Stimulated activated CD4-positive, alpha-beta T cell treated with anti-CD3 and anti-CD28 coated beads, Interleukin-4, amount 100 ng/mL, for 4 hours (primary cell): Measurements from ENCODE around the gene NCBP3.
"Not testable (repeated sequence)": the region's sequence is repeated elsewhere in the genome, so short reads cannot be mapped to it uniquely, and the experiment has no call there.

ENCODE experiments used
- DNase-seq, 2 experiments: peaks; one replicate each; pipeline ENCODE4 v3.0.0-alpha.2; 2020

The NCBP3 gene

DNA sequence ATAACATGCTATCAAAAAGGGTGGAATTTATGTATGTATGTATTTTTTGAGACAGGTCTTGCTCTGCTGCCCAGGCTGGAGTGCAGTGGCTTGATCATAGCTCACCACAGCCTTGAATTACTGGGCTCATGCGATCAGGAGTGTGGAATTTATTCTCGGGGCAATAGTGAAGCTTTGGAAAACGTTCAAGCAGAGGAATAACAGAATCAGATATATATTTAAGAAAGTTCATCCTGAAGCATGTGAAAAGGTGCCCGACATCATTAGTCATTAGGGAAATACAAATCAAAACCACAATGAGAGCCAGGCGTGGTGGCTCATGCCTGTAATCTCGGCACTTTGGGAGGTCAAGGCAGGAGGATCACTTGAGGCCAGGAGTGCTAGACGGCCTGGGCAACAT lies 37.3 kb downstream of the NCBP3 start:
- DNase-seq: no peak

DNA sequence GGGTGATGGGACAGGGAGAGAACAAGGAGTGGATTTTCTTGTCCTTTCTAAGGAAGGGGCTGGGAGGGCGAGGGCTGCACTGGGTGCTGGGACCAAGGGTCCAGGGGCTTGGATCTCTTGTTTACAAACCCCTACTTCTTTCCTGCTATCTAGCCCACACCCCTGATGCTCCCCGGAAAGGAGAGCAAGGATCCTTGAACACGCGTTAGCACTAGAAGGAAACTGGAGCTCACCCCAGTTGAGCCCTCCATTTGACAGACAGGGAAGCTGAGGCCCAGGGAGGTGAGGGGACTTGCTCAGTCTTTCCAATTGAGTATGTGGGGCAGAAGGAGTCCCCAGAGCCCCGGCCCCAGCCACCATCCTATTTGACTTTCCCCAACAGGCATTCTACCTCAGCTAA lies 40.5 kb downstream of the NCBP3 start:
- no peak for DNase-seq

DNA sequence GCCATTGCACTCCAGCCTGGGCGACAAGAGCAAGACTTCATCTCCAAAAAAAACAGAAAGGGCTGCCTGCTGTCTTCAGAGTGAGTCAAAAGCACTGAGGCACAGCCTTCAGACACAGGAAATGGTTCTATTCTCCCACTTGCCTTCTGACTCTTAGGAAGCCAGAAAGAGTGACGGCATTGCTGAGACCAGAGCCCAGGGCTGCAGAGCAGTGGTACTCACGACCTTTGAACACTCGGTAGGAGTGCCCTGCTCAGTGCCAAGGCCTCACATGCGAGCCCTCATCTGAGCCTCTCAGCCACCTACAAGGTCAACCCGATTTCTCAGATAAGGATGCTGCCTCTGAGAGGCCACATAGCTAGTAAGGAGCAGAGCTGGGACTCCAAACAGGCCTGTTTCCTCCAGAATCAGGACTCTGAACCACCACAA lies 41.5 kb downstream of the NCBP3 start:
- no peak for DNase-seq

DNA sequence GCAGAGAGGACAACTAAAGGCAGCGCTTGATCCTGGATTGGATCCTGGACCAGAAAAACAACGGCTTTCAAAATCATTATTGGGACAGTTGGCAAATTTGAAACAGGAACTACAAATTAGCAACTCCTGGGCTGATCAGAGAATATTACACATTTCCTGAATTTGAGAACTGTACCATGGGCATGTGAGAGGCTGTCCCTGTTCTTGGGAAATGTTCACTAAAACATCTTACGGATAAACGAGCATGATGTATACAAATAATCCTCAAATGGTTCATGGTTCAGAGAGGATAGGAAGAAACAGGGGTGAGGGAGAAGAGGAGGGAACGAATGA lies 42.8 kb downstream of the NCBP3 start:
- no peak for DNase-seq

DNA sequence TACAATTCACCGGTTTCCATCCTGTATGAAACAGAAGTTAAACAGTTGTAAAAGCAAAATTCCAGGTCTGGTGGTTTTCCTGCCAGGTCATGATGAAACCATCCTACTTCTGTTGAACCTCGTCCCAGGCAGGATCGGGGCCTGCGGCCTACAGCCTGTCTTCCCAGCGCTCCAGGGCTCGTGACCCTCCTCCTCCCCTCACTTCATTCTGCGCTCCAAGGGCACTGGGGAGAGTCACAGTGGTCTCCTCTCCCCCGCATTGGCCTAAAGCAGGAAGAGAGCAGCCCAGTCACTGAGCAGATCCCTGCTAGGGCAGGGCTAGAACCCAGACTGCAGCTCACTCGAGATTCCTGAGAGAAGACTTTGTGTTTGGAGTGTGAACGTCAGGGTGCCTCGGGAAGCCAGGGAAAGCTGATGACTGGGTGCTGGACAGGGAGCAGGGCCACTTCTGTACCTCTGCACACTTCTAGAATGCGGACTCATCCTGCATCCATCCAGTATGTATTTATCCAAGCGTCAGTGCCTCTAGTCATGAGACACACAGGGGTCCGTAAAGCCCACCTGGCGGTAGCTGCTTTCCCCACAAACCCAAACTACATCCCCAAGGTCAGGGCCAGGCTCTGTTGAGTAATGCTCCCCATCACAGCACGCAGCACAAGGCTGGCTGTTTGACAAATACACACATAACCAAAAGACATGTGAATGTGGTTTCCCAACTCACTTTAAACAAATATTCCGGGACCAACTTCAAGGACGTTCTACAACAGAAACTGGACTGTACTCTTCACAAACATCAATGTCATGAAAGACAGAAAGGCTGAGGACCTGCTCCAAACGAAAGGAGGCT lies 43.4 kb downstream of the NCBP3 start:
- DNase-seq: no peak

DNA sequence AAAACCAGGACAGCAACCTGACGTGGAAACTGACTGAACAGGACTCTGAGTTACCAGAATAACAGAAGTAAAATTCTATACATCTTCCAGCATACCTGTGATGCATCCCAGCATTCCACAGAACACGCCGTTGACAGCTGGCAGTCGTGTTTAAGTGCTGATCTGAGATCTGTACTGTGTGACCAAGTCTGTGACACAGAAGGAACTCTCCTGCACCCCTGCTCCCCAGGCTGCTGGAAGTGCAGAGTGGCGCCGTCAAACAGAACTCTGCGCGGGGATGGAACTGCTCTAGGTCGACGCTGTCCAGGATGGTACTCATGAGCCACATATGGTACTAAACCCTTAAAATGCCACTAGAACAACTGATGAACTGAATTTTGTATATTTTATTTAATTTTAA lies 44.3 kb downstream of the NCBP3 start:
- no peak for DNase-seq

DNA sequence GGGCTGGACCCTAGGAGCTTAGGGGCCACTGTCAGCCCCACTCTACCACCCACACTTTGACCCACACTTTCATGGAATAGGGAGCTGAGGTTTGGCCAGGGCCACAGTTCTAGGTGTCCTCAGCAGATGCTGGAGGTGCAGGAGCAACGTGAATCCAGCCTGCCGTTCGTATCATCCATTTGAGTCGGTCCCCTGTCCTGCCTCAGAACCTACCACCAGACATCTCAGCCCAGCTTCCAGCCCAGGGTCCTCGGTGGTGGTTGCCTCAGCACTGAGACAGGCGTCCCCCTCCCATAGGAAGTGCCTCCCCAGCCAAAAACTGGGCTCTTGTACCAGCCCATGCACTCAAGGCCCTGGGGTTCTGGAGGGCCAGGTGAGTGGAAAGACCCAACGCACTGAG lies 44.7 kb downstream of the NCBP3 start:
- no peak for DNase-seq

DNA sequence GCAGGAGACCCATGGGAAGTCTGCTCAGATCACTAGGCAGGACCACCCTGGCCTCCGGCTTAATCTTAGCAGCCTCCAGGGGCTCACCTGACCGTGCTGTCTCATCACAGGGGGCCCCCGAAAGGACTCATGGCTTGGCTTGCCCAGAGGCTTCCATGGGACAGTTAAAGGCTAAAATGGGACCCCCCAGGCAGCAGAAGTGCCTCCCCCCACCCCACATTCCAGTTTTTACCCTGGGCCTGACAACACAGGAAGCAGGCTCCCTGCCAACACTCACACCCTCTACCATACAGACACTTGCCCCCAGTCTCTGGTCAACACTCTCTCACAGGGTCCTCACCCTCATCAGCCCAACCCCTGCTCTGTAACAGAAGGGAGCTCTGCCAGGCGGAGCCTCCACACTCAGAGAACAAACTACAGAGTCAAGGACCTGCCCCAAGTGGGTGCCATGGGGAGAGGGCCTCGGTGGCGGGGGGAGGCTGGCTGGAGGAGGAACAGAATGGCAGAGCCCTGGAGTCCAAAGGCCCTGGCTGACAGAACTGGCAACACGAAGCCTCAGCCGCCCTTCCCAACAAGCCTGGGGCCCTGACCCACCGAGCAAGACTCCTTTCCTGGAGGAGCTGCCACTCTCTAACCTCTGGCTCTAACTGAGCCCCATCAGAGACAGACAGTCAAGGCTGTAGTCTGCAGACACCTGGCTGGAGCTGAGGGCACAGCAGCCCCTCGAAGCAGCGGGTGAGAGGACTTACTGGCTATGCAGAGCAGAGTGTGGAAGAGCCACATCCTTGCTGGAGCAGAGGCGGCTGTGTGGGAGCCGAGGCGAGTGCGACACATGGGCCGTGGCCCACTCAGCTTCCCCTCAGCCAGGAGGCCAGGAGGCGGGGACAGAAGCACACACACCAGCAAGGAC lies 45.4 kb downstream of the NCBP3 start, which contains the start of gene ITGAE:
TSS of gene ITGAE (minus strand) at position 827 of the 910 bp plus-strand sequence. CDS start at position 783, 44 bp downstream.
- DNase-seq: no peak

DNA sequence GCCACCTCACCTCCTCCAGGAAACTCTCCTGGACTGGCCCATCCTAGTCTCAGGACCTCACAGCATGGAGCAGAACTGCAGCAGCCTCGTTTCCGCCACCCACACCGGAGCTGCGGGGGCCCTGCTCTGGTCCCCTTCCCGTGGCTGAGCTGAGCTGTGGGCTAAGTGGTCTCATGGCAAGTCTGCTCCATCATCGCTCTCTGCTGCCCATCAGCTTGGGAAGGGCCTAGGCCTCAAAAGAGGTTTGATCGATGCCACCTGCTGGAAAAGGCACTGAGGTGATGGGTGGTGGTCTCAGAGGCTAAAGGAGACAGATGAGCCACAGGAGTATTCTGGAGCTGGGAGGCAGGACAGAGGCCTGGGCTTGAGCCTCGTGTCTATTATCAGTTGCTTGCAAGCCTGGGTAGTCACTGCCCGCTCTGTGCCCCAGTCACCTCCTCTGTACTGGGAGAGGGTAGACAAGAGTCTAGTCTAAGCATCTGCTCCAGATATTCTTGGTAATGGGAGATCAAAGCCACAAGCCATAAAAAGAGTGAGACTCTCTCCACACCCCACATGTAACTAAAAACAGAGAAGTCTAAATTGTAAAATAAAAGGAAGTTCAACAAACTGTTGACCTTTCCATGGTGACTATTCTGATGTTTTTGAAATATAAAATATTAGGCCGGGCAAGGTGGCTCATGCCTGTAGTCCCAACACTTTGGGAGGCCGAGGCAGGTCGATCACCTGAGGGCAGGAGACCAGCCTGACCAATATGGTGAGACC lies 46.7 kb downstream of the NCBP3 start:
- DNase-seq: no peak

DNA sequence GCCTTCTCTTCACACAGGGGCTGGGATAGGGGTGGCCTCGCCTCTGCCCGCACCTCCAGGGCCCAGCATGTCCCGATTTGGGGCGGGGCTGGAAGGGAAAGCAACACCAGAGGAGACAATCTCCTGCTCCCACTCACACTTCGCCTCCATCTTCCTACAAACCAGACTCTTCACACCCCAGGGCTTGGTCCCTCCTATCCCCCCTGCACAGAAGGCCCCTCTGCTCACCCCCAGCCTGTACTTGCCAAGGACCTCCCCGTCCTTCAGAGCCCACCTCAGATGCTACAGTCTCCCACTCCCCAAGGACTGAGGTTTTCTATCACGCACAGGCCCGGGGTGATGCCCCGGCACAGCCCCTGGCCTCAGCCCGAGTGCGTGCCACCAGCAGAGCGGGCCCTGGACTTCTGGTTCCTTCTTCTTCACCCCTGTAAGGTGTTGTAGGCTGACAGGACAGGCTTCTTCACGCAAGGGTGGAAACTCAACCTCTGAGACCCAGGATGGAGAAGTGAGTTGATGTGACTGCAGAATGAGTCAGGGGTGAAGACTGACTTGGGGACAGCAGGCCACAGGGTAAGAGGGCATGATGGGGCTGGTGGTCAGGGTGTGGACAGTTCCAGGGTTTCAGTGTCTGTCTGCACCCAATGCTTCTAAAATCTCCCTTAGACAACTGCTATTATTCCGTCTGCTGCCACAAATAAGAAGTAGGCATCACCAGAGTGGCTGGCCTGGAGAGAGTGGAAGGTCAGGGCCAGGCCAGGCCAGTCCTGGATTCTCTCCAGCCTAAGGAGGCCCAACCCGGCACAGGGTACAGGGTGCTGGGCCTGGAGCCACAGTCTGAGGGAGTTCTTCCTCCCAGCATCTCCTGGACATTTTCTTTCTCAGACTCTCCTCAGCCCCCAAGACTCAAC lies 47.5 kb downstream of the NCBP3 start:
- no peak for DNase-seq

DNA sequence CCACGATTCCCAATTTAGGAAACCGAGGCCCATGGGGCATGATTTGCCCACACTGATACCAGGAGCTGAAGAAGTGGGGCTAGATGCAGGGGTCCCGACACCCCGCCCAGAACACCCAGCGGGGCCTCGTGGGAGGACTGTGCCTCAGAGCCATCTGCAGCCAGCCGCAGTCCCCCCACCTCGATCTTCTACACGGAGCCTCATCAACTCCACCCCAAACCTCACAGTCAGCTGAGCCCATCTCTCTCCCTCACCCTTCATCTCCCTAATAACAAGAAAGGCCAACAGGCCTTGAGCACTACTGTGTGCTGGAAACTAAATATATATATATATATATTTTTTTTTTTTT lies 49.2 kb downstream of the NCBP3 start:
- no peak for DNase-seq

DNA sequence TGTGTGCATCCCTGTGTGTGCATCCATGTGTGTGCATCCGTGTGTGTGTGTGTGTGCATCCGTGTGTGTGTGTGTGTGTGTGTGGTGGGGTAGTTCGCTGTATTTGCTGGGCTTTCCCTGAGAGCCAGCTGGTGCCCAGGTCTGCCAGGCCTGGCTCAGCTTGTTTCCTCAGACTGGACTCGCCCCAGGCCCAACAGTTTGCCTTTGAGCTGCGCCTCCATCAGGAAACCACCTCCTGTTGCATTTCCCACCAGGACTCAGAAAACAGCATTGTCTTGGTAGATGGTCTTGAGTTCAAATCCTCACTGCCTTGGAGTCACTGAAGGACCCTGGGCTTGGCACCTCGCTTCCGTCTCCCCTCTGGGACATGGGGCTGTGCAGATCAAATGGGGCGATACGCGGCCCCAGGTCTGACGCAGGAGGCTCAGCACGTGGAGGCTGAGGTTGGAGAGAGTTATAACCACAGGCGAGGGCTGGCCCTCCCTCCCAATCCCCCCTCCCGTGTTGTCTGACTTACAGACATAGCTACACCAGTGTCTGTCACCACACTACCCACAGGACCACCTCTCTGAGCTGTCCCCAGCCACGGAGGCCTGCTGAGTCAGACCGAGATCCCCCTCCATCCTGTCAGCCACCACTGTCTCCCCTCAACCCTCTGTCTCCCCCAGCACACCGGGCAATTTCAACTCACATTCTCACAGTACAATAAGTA lies 49.8 kb downstream of the NCBP3 start:
- peak in 1 of 2 experiments; percentile 55 for DNase-seq

DNA sequence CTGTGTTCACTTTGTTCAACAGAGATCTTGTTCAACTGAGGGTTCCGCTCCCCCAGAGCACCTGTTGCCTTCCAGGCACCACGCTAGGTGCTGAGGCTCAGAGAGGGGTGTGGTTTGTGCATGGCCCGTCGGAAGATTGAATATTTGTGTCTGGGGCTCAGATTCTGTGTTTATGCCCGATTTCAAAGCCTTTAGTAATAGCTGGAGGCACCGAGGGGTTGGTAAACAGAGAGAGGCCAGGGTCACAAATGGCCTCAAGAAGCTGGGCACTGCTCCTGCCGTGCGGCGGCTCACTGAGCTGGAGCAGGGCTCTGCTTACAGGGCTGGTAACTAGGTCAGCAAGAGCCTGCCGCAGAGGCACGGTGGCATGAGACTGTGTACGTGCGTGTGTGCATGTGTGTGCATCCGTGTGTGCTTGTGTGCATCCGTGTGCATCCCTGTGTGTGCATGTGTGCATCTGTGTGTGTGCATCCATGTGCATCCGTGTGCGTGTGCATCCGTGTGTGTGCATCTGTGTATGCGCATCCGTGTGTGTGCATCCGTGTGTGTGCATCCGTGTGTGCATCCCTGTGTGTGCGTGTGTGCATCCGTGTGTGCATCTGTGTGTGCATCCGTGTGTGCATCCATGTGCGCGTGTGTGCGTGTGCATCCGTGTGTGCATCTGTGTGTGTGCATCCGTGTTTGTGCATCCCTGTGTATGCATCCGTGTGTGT lies 50.5 kb downstream of the NCBP3 start:
- DNase-seq: no peak

DNA sequence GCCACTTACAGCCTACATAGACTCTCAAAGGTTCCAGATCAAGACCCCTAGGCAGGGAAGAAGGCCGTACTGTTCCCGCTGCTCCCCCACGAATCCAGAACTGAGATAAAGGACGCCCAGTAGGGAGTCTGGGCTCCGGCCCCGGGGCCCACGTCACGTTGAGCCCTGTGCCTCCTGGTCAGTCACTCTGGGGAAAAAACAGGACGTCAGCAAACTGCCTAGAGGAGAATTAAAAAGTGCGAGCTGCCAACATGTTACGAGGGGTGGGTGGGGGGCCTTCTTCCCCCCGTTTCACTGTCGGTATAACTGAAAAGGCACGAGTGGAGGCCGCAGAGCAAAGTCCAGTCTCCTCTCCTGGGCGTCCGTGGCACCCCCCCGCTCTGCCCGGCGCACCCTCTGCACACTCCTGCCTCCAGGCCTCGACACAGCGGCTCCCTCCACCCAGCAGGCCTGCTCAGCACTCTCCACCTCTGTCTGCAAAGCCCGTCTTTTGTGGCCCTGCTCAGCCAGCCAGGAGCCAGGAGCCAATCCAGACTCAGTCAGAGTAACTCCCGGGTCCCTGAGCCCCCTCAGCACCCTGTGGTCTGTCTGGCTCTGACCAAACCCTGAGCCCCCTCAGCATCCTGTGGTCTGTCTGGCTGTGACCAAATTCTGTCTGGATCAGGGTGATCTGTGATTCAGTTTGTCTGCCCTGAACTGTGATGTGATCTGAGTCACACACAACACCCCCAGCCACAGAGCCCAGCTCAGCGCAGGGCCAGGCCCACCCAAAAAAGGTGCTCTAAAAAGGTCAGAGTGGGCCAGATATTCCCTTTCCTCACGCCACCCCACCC lies 51.3 kb downstream of the NCBP3 start:
- DNase-seq: peak in 1 of 2 experiments; percentile 17

DNA sequence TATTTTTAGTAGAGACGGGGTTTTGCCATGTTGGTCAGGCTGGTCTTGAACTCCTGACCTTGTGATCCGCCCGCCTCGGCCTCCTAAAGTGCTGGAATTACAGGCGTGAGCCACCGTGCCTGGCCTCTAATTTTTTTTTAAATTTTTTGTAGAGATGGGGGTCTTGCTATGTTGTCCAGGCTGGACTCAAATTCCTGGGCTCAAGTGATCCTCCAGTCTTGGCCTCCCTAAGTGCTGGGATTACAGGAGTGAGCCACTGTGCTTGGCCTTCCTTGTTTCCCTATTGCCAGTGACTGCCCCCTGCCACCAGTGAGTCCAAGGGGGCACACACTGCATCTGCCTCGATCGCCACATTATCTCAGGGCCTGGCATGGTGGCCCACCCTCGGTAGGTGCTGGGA lies 51.9 kb downstream of the NCBP3 start:
- DNase-seq: not testable (repeated sequence)

DNA sequence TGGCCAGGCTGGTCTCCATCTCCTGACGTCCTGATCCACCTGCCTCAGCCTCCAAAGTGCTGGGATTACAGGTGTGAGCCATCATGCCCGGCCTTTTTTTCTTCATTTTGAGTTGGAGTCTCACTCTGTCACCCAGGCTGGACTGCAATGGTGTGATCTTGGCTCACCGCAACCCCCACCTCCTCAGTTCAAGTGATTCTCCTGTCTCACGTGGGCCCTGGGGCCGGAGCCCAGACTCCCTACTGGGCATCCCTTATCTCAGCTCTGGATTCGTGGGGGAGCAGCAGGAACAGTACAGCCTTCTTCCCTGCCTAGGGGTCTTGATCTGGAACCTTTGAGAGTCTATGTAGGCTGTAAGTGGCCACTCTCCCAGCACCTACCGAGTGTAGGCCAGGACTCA lies 52.8 kb downstream of the NCBP3 start:
- not testable (repeated sequence) for DNase-seq

DNA sequence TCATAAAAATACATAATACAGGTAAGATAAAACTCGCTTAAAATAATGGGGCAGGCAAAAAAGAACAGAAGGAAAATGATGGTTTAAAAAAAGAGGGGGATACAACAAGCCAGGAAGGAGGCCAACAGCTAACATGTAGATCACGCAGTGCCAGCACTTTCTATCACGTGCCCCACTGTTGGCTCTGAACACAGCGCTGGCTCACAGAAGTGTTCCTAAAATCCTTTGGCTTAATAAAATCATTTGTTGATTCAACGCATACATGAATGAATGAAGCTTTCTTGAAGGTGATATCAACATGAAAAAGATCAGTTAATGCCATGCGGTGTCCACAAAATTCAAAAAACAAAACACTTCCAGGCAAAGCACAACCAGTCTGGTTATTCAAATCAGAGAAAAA lies 53.6 kb downstream of the NCBP3 start:
- DNase-seq: no peak

DNA sequence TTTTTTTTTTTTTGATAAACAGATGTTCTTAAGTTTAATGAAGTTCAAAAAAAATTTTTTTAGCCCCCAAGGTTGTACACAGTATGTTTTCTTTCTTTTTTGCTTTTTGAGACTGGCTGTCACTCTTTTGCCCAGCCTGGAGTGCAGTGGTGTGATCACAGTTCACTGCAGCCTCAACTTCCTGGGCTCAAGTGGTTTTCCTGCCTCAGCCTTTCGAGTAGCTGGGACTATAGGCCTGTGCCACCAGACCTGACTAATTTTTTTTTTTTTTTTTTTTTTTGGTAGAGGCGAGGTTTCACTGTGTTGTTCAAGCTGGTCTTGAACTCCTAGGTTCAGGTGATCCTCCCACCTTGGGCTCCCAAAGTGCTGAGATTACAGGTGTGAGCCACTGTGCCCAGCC lies 57.8 kb downstream of the NCBP3 start:
- DNase-seq: no peak

DNA sequence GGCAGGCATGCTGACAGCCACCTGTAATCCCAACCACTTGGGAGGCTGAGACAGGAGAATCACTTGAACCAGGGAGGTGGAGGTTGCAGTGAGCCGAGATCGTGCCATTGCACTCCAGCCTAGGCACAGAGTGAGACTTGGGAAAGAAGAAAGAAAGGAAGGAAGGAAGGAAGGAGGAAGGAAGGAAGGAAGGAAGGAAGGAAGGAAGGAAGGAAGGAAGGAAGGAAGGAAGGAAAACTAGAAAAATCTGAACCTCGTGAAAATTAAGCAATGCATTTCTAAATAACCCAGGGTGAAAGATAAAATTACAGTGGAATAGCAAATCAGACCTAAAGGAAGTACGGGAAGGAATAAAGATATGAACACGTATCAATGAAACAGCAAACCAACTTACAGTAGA lies 60.7 kb downstream of the NCBP3 start:
- DNase-seq: not testable (repeated sequence)

DNA sequence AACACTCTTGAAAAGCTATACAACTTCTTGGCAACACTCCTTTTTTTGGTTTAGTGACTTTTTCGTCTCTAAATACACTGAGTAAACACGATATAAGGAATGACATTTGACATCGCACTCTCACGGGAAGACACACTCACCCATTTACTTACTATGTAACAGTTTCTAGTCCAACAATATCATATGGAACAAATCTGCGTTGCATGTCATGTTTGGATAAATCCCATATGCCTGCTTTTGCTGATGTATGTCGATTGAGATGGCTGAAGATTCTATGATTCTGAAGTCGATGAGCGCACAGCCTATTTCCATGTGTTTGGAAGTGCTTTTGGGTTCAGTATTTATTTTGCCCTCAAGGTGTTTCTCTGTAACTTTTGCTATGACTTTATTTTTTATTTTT lies 63.3 kb downstream of the NCBP3 start:
- DNase-seq: no peak
